ENCODE data around the gene TP53I13. TPM values are rescaled to one million over a fixed set of nuclear protein-coding genes. Genes with fewer than 3 reads are reported as not detected.

TP53I13 gene
- total and polyA plus RNA-seq, 2 of the 13 experiments (the other 11 are each of a cell fraction or from before 2014, with no cell fraction given): 16.9 to 25.7 TPM

- TF ChIP-seq HIVEP1 (CRISPR knock-in tag; IDR thresholded peaks at IDR 0.05) (no peak; the same call in 1 of the 2 replicates), ZNF264 (CRISPR knock-in tag; IDR thresholded peaks at IDR 0.05) (no peak), REL (CRISPR knock-in tag; conservative IDR thresholded peaks at IDR 0.05) (peak; percentile 81; the same call in 1 of the 2 replicates), CTCF (CRISPR knock-in tag; IDR thresholded peaks at IDR 0.05) (peak; percentile 94), ZNF407 (CRISPR knock-in tag; IDR thresholded peaks at IDR 0.05; ENCODE audit: not compliant biosample characterization) (no peak), ZC3H4 (CRISPR knock-in tag; IDR thresholded peaks at IDR 0.05; ENCODE audit: borderline replicate concordance) (no peak), ZFAT (CRISPR knock-in tag; conservative IDR thresholded peaks at IDR 0.05) (no peak), SOX6 (IDR thresholded peaks at IDR 0.05) (no peak), SOX6 (CRISPR knock-in tag; IDR thresholded peaks at IDR 0.05) (peak; percentile 55), HNF4G (IDR thresholded peaks at IDR 0.05; ENCODE audit: borderline replicate concordance, low read depth, low read length) (no peak), HNF4G (CRISPR knock-in tag; IDR thresholded peaks at IDR 0.05; ENCODE audit: borderline replicate concordance, low read depth) (no peak), ETV6 (CRISPR knock-in tag; conservative IDR thresholded peaks at IDR 0.05) (peak; percentile 59; the same call in 1 of the 2 replicates), SOX13 (IDR thresholded peaks at IDR 0.05) (no peak), SOX13 (CRISPR knock-in tag; conservative IDR thresholded peaks at IDR 0.05 in 1 of 2, IDR thresholded peaks at IDR 0.05 in 1 of 2) (0 out of 4 replicates have a peak, but pooled peaks of 1 of the 2 experiments have one; percentile 13), PHF8 (CRISPR knock-in tag; IDR thresholded peaks at IDR 0.05) (peak; percentile 55), ZNF704 (CRISPR knock-in tag; IDR thresholded peaks at IDR 0.05; ENCODE audit: borderline replicate concordance) (peak; percentile 88; the same call in 1 of the 2 replicates), NR2F1 (CRISPR knock-in tag; IDR thresholded peaks at IDR 0.05) (no peak)
Observed at GRCh38 chr17:29613352-29613837, 44.9 kb downstream of the TP53I13 start (continued).

Measured in HepG2 (cell line).